A549 (cell line): ENCODE measurements around the gene MSANTD7.

Experiments used
- CHD2 ChIP-seq: fragments of 150-350 bp; IDR thresholded peaks from 2 replicates; pipeline ENCODE4 v1.6.1; 2014; ENCODE audit warnings: low read length; ENCODE audit not compliant: partially characterized antibody
- EP300 ChIP-seq, 2 experiments: fragments of >200 bp; sonication (Bioruptor Twin); formaldehyde crosslinking; IDR thresholded peaks; 2 replicates in 1 of 2; 3 replicates in 1 of 2; pipeline ENCODE4 v1.6.1; 2016 to 2017
- HOXB5 ChIP-seq: fragments of 250-450 bp; sonication (Bioruptor Pico); IDR thresholded peaks from 2 replicates; pipeline ENCODE4 v1.5.0; 2020; ENCODE audit warnings: mild to moderate bottlenecking, moderate library complexity
- RCOR1 ChIP-seq: fragments of 150-350 bp; IDR thresholded peaks from 2 replicates; pipeline ENCODE4 v1.6.1; 2014; ENCODE audit warnings: antibody characterized with exemption, low read length, low read depth
- TF ChIP-seq, protein P1 (sequence below): fragments of >200 bp; sonication (Bioruptor Twin); formaldehyde crosslinking; IDR thresholded peaks from 3 replicates; pipeline ENCODE4 v1.5.1; 2016
- TF ChIP-seq, protein P2 (sequence below): fragments of 150-350 bp; IDR thresholded peaks from 2 replicates; pipeline ENCODE4 v1.6.1; 2014; ENCODE audit warnings: low read depth, mild to moderate bottlenecking, low read length

DNA sequence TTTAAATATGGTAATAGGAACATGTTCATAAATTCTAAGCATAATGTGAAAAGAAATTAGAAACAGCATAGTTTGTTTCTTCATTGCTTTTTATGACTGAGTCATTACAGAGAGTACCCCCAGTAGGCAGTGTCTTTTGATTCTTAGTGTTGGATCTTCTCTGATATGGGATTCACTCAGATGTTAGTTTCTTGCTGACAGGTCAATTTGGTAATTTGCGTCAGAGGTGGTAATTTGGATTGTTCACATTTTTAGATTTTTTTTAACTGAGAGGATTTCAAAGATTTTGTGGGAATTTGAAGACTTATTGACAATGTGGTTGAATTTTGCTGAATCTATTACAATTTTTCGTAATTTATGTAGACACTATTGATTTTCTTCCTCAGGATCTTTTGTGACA is 2.1 kb downstream of the MSANTD7 start:
- TF ChIP-seq, protein P1, sequence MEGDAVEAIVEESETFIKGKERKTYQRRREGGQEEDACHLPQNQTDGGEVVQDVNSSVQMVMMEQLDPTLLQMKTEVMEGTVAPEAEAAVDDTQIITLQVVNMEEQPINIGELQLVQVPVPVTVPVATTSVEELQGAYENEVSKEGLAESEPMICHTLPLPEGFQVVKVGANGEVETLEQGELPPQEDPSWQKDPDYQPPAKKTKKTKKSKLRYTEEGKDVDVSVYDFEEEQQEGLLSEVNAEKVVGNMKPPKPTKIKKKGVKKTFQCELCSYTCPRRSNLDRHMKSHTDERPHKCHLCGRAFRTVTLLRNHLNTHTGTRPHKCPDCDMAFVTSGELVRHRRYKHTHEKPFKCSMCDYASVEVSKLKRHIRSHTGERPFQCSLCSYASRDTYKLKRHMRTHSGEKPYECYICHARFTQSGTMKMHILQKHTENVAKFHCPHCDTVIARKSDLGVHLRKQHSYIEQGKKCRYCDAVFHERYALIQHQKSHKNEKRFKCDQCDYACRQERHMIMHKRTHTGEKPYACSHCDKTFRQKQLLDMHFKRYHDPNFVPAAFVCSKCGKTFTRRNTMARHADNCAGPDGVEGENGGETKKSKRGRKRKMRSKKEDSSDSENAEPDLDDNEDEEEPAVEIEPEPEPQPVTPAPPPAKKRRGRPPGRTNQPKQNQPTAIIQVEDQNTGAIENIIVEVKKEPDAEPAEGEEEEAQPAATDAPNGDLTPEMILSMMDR: no peak
- TF ChIP-seq HOXB5 (CRISPR knock-in tag) (no peak), CHD2 (no peak), RCOR1 (no peak), EP300 (IDR thresholded peaks at IDR 0.05) (no peak)
- TF ChIP-seq, protein P2, sequence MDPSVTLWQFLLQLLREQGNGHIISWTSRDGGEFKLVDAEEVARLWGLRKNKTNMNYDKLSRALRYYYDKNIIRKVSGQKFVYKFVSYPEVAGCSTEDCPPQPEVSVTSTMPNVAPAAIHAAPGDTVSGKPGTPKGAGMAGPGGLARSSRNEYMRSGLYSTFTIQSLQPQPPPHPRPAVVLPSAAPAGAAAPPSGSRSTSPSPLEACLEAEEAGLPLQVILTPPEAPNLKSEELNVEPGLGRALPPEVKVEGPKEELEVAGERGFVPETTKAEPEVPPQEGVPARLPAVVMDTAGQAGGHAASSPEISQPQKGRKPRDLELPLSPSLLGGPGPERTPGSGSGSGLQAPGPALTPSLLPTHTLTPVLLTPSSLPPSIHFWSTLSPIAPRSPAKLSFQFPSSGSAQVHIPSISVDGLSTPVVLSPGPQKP: no peak
